Measurements from ENCODE around the gene PFDN6.
"Not testable (repeated sequence)": the region's sequence is repeated elsewhere in the genome, so short reads cannot be mapped to it uniquely, and the experiment has no call there.

The PFDN6 gene

GRCh38 chr6:33288921-33289783 lies at the start of gene PFDN6, which contains the start of gene WDR46:
Gene PFDN6 (plus strand): TSS chr6:33289601. CDS start chr6:33289857, 256 bp downstream.
Gene WDR46 (minus strand): TSS chr6:33289239. CDS start chr6:33289170, 69 bp downstream.
- peak; percentile 92 for DNase-seq

- no peak for DNase-seq
Measured at GRCh38 chr6:33241968-33242367, 47.4 kb upstream of the PFDN6 start.

- no peak for DNase-seq
Measured at GRCh38 chr6:33243476-33243875, 45.9 kb upstream of the PFDN6 start.

- DNase-seq = peak; percentile 82
Measured at GRCh38 chr6:33247977-33248642, 41.3 kb upstream of the PFDN6 start.

GRCh38 chr6:33248643-33248931 lies 40.8 kb upstream of the PFDN6 start:
- DNase-seq = peak; percentile 71

- DNase-seq = peak; percentile 98
Measured at GRCh38 chr6:33248932-33249731, 40.3 kb upstream of the PFDN6 start.

- no peak for DNase-seq
Measured at GRCh38 chr6:33249732-33250630, 39.4 kb upstream of the PFDN6 start.

GRCh38 chr6:33250731-33251130 lies 38.7 kb upstream of the PFDN6 start:
- no peak for DNase-seq

- DNase-seq = no peak
Measured at GRCh38 chr6:33251395-33252012, 37.9 kb upstream of the PFDN6 start.

- no peak for DNase-seq
Measured at GRCh38 chr6:33252759-33253158, 36.6 kb upstream of the PFDN6 start.

GRCh38 chr6:33254591-33254990 lies 34.8 kb upstream of the PFDN6 start:
- DNase-seq = no peak

- no peak for DNase-seq
Measured at GRCh38 chr6:33259032-33259431, 30.4 kb upstream of the PFDN6 start.

GRCh38 chr6:33262490-33262889 lies 26.9 kb upstream of the PFDN6 start:
- DNase-seq = not testable (repeated sequence)

GRCh38 chr6:33264015-33264414 lies 25.4 kb upstream of the PFDN6 start:
- DNase-seq = no peak

- DNase-seq = no peak
Measured at GRCh38 chr6:33271117-33271467, 18.3 kb upstream of the PFDN6 start.

- peak; percentile 97 for DNase-seq
Measured at GRCh38 chr6:33271468-33272274, 17.7 kb upstream of the PFDN6 start, which contains the start of the genes RPS18 and VPS52. Gene RPS18 (plus strand): TSS chr6:33272075. CDS start chr6:33272120, 45 bp downstream. Gene VPS52 (minus strand): TSS chr6:33271876. CDS start chr6:33271675, 201 bp downstream.

- no peak for DNase-seq
Measured at GRCh38 chr6:33272275-33273128, 16.9 kb upstream of the PFDN6 start.

GRCh38 chr6:33273129-33273923 lies 16.1 kb upstream of the PFDN6 start:
- no peak for DNase-seq

Measured in NCI-H526 treated with DMSO at 0.1 percent for 48 hours (cell line).